Stimulated activated CD4-positive, alpha-beta T cell treated with anti-CD3 and anti-CD28 coated beads, Interleukin-15, amount 100 ng/mL, for 48 hours (primary cell): ENCODE data around the gene MEF2A.
"Not testable (repeated sequence)": the region's sequence is repeated elsewhere in the genome, so short reads cannot be mapped to it uniquely, and the experiment has no call there.

Experiments
- DNase-seq, 2 donors: peaks; one replicate each; pipeline ENCODE4 v3.0.0-alpha.2; 2020; ENCODE audit warnings: low read depth in 2 of 2

MEF2A gene

GRCh38 chr15:99565299-99566156, at the start of gene MEF2A:
Gene MEF2A, plus strand, starts transcription at chr15:99565984. Its CDS starts 67,136 bp downstream, at chr15:99633120.
- DNase-seq = peak; percentile 86 to 88

- no peak for DNase-seq
Measured at GRCh38 chr15:99518191-99518590, 47.6 kb upstream of the MEF2A start.

- not testable (repeated sequence) for DNase-seq
Measured at GRCh38 chr15:99519366-99519765, 46.4 kb upstream of the MEF2A start.

GRCh38 chr15:99522288-99522687, 43.5 kb upstream of the MEF2A start:
- DNase-seq = no peak

GRCh38 chr15:99526176-99526575, 39.6 kb upstream of the MEF2A start:
- no peak for DNase-seq

GRCh38 chr15:99526671-99527070, 39.1 kb upstream of the MEF2A start:
- DNase-seq = no peak

GRCh38 chr15:99536422-99537040, 29.3 kb upstream of the MEF2A start:
- DNase-seq = no peak

- no peak for DNase-seq
Measured at GRCh38 chr15:99537344-99537743, 28.4 kb upstream of the MEF2A start.

- DNase-seq = no peak
Measured at GRCh38 chr15:99538261-99538660, 27.5 kb upstream of the MEF2A start.

GRCh38 chr15:99542828-99543227, 23.0 kb upstream of the MEF2A start:
- no peak for DNase-seq

- DNase-seq = no peak
Measured at GRCh38 chr15:99545605-99546004, 20.2 kb upstream of the MEF2A start.

GRCh38 chr15:99546441-99547100, 19.2 kb upstream of the MEF2A start:
- DNase-seq = no peak

GRCh38 chr15:99547517-99547916, 18.3 kb upstream of the MEF2A start:
- DNase-seq = no peak

- DNase-seq = no peak
Measured at GRCh38 chr15:99550077-99550476, 15.7 kb upstream of the MEF2A start.

- no peak for DNase-seq
Measured at GRCh38 chr15:99552111-99552510, 13.7 kb upstream of the MEF2A start.

GRCh38 chr15:99554880-99555488, 10.8 kb upstream of the MEF2A start:
- DNase-seq = no peak

- DNase-seq = no peak
Measured at GRCh38 chr15:99556011-99556410, 9.8 kb upstream of the MEF2A start.

GRCh38 chr15:99556578-99556977, 9.2 kb upstream of the MEF2A start:
- no peak for DNase-seq

GRCh38 chr15:99558084-99558483, 7.7 kb upstream of the MEF2A start:
- no peak for DNase-seq

- no peak for DNase-seq
Measured at GRCh38 chr15:99558571-99558970, 7.2 kb upstream of the MEF2A start.

- DNase-seq = no peak
Measured at GRCh38 chr15:99561476-99562230, 4.1 kb upstream of the MEF2A start.

GRCh38 chr15:99562238-99562637, 3.5 kb upstream of the MEF2A start:
- DNase-seq = no peak
